ENCODE results near the gene TRIO.

DNA sequence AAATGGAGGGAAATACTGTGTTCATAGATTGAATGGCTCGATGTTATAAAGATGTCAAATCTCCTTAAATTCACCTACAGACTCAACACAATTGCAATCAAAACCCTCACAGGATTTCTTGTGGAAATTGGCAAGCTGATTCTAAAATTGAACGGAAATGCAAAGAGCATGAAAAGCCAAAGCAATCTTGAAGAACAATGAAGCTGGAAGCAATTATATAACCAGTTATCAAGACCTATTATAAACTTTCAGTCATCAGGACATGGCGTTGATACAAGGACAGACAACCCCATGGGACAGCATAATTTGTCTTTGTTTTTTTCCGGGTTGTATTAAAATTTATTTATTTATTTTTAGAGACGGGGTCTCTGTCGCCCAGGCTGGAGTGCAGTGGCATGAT lies 385.0 kb downstream of the TRIO start:
- TF ChIP-seq, protein P1, sequence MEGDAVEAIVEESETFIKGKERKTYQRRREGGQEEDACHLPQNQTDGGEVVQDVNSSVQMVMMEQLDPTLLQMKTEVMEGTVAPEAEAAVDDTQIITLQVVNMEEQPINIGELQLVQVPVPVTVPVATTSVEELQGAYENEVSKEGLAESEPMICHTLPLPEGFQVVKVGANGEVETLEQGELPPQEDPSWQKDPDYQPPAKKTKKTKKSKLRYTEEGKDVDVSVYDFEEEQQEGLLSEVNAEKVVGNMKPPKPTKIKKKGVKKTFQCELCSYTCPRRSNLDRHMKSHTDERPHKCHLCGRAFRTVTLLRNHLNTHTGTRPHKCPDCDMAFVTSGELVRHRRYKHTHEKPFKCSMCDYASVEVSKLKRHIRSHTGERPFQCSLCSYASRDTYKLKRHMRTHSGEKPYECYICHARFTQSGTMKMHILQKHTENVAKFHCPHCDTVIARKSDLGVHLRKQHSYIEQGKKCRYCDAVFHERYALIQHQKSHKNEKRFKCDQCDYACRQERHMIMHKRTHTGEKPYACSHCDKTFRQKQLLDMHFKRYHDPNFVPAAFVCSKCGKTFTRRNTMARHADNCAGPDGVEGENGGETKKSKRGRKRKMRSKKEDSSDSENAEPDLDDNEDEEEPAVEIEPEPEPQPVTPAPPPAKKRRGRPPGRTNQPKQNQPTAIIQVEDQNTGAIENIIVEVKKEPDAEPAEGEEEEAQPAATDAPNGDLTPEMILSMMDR (conservative IDR thresholded peaks at IDR 0.05; ENCODE audit: low read depth, low read length), result no peak
- TF ChIP-seq EZH2 (IDR thresholded peaks at IDR 0.05; ENCODE audit: borderline replicate concordance, low read depth, low read length, poor library complexity, severe bottlenecking), result no peak

All from A673 (cell line).